ENCODE results near the gene EIF5AL1. TPM values are rescaled to one million over a fixed set of nuclear protein-coding genes. Genes with fewer than 3 reads are reported as not detected.

The EIF5AL1 gene
- total and polyA plus RNA-seq, 7 experiments from 2014 or later, result 0.06 to 1.0 (median 0.25) TPM; not detected in 1

- H3K4me3 ChIP-seq (ENCODE audit: low read length), result no peak overlapping the region
- CTCF ChIA-PET, result interaction anchor here (0.7 to 2.5 kb wide), 2 partner anchors 11 to 113 kb away, joined by 3 to 18 read pairs; no protein-coding TSS in a partner anchor
- H3K9me3 ChIP-seq (ENCODE audit: control insufficient read depth in 2 of 3, low read length in 3 of 3), result no peaks in the 10 kb centered on the region
- no peaks in the 10 kb centered on the region for H3K4me1 ChIP-seq (ENCODE audit: control insufficient read depth in 2 of 2, insufficient read depth in 2 of 2, low read length in 2 of 2)
- intact Hi-C loops (cut with micrococcal nuclease), result loop anchor here (1.0 kb wide), 1 partner anchor 113 kb away; no protein-coding TSS in a partner anchor
- Mint-ChIP-seq H3K27ac (no peak overlapping the region), H3K36me3 (no peaks in the 10 kb centered on the region), H3K4me1 (peaks cover 0 to 4% (median 0%) of the 10 kb centered on the region in 7 donors), H3K27me3 (peaks cover 0 to 9% (median 0%) of the 10 kb centered on the region in 5 donors), H3K4me3 (no peak overlapping the region), H3K9me3 (peaks cover 0 to 1% (median 0%) of the 10 kb centered on the region in 11 donors)
- peak; percentile 62 for ATAC-seq
- peak in 4 of 9 donors; percentile 10 to 29 (median 12) for DNase-seq
- POLR2A ChIA-PET, result no interaction called here
- H3K27ac ChIP-seq (ENCODE audit: low read depth, low read length), result no peak overlapping the region
- no peaks in the 10 kb centered on the region for H3K36me3 ChIP-seq (ENCODE audit: control insufficient read depth in 2 of 3, insufficient read depth in 3 of 3, low read length in 3 of 3)
- no peaks in the 10 kb centered on the region for H3K27me3 ChIP-seq (ENCODE audit: control insufficient read depth in 2 of 2, insufficient read depth in 2 of 2, low read length in 2 of 2)
Observed at GRCh38 chr10:79487296-79488194, 24.8 kb upstream of the EIF5AL1 start.

GRCh38 chr10:79488336-79488735 lies 24.0 kb upstream of the EIF5AL1 start:
- H3K9me3 ChIP-seq (ENCODE audit: control insufficient read depth in 2 of 3, low read length in 3 of 3), result no peaks in the 10 kb centered on the region
- intact Hi-C loops (cut with micrococcal nuclease), result no loop called here
- ChIA-PET CTCF (interaction anchor here (0.7 to 2.5 kb wide), 2 partner anchors 12 to 114 kb away, joined by 3 to 18 read pairs; no protein-coding TSS in a partner anchor), POLR2A (no interaction called here)
- ATAC-seq, result no peak
- peaks cover 0 to 12% (median 0%) of the 10 kb centered on the region in 5 donors for H3K27me3 Mint-ChIP-seq
- no peaks in the 10 kb centered on the region for H3K4me1 ChIP-seq (ENCODE audit: control insufficient read depth in 2 of 2, insufficient read depth in 2 of 2, low read length in 2 of 2)
- no peak overlapping the region for H3K4me3 Mint-ChIP-seq
- peaks cover 0 to 4% (median 0%) of the 10 kb centered on the region in 7 donors for H3K4me1 Mint-ChIP-seq
- no peak overlapping the region for H3K27ac Mint-ChIP-seq
- no peaks in the 10 kb centered on the region for H3K36me3 ChIP-seq (ENCODE audit: control insufficient read depth in 2 of 3, insufficient read depth in 3 of 3, low read length in 3 of 3)
- H3K9me3 Mint-ChIP-seq, result peaks cover 0 to 1% (median 0%) of the 10 kb centered on the region in 11 donors
- H3K36me3 Mint-ChIP-seq, result no peaks in the 10 kb centered on the region
- DNase-seq, result no peak
- H3K27me3 ChIP-seq (ENCODE audit: control insufficient read depth in 2 of 2, insufficient read depth in 2 of 2, low read length in 2 of 2), result no peaks in the 10 kb centered on the region
- no peak overlapping the region for H3K27ac ChIP-seq (ENCODE audit: low read depth, low read length)
- H3K4me3 ChIP-seq (ENCODE audit: low read length), result no peak overlapping the region

- DNase-seq (no peak), ATAC-seq (no peak)
- Histone ChIP-seq H3K4me1 (ENCODE audit: control insufficient read depth in 2 of 2, insufficient read depth in 2 of 2, low read length in 2 of 2) (no peaks in the 10 kb centered on the region), H3K9me3 (ENCODE audit: control insufficient read depth in 2 of 3, low read length in 3 of 3) (no peaks in the 10 kb centered on the region), H3K27ac (ENCODE audit: low read depth, low read length) (no peak overlapping the region), H3K36me3 (ENCODE audit: control insufficient read depth in 2 of 3, insufficient read depth in 3 of 3, low read length in 3 of 3) (no peaks in the 10 kb centered on the region), H3K4me3 (ENCODE audit: low read length) (no peak overlapping the region), H3K27me3 (ENCODE audit: control insufficient read depth in 2 of 2, insufficient read depth in 2 of 2, low read length in 2 of 2) (no peaks in the 10 kb centered on the region)
- no peaks in the 10 kb centered on the region for H3K36me3 Mint-ChIP-seq
- intact Hi-C loops (cut with micrococcal nuclease), result no loop called here
- H3K4me1 Mint-ChIP-seq, result peaks cover 0 to 4% (median 0%) of the 10 kb centered on the region in 7 donors
- H3K27ac Mint-ChIP-seq, result no peak overlapping the region
- CTCF ChIA-PET, result interaction anchor here (2.5 kb wide), 1 partner anchor 114 kb away, joined by 18 read pairs; no protein-coding TSS in a partner anchor
- peaks cover 0 to 1% (median 0%) of the 10 kb centered on the region in 11 donors for H3K9me3 Mint-ChIP-seq
- POLR2A ChIA-PET, result no interaction called here
- peaks cover 0 to 17% (median 0%) of the 10 kb centered on the region in 5 donors for H3K27me3 Mint-ChIP-seq
- H3K4me3 Mint-ChIP-seq, result no peak overlapping the region
Observed at GRCh38 chr10:79488870-79489269, 23.5 kb upstream of the EIF5AL1 start.

GRCh38 chr10:79490400-79491142 lies 21.8 kb upstream of the EIF5AL1 start:
- ChIA-PET CTCF (no interaction called here), POLR2A (no interaction called here)
- H3K36me3 ChIP-seq (ENCODE audit: control insufficient read depth in 2 of 3, insufficient read depth in 3 of 3, low read length in 3 of 3), result no peaks in the 10 kb centered on the region
- intact Hi-C loops (cut with micrococcal nuclease), result no loop called here
- no peak overlapping the region for H3K27ac ChIP-seq (ENCODE audit: low read depth, low read length)
- Mint-ChIP-seq H3K4me1 (peaks cover 0 to 5% (median 0%) of the 10 kb centered on the region in 7 donors), H3K36me3 (no peaks in the 10 kb centered on the region), H3K9me3 (peaks cover 0 to 1% (median 0%) of the 10 kb centered on the region in 11 donors), H3K4me3 (no peak overlapping the region), H3K27me3 (peaks cover 0 to 25% (median 0%) of the 10 kb centered on the region in 5 donors), H3K27ac (no peak overlapping the region)
- DNase-seq (no peak), ATAC-seq (no peak)
- no peaks in the 10 kb centered on the region for H3K4me1 ChIP-seq (ENCODE audit: control insufficient read depth in 2 of 2, insufficient read depth in 2 of 2, low read length in 2 of 2)
- H3K27me3 ChIP-seq (ENCODE audit: control insufficient read depth in 2 of 2, insufficient read depth in 2 of 2, low read length in 2 of 2), result no peaks in the 10 kb centered on the region
- H3K9me3 ChIP-seq (ENCODE audit: control insufficient read depth in 2 of 3, low read length in 3 of 3), result no peaks in the 10 kb centered on the region
- H3K4me3 ChIP-seq (ENCODE audit: low read length), result no peak overlapping the region

GRCh38 chr10:79491143-79491835 lies 21.0 kb upstream of the EIF5AL1 start:
- ATAC-seq (no peak), DNase-seq (no peak)
- Mint-ChIP-seq H3K36me3 (no peaks in the 10 kb centered on the region), H3K4me3 (no peak overlapping the region), H3K27me3 (peaks cover 0 to 25% (median 3%) of the 10 kb centered on the region in 5 donors), H3K9me3 (peaks cover 0 to 1% (median 0%) of the 10 kb centered on the region in 11 donors), H3K27ac (no peak overlapping the region), H3K4me1 (peaks cover 0 to 5% (median 0%) of the 10 kb centered on the region in 7 donors)
- intact Hi-C loops (cut with micrococcal nuclease), result no loop called here
- H3K27me3 ChIP-seq (ENCODE audit: control insufficient read depth in 2 of 2, insufficient read depth in 2 of 2, low read length in 2 of 2), result no peaks in the 10 kb centered on the region
- no peak overlapping the region for H3K27ac ChIP-seq (ENCODE audit: low read depth, low read length)
- POLR2A ChIA-PET, result no interaction called here
- H3K9me3 ChIP-seq (ENCODE audit: control insufficient read depth in 2 of 3, low read length in 3 of 3), result no peaks in the 10 kb centered on the region
- H3K36me3 ChIP-seq (ENCODE audit: control insufficient read depth in 2 of 3, insufficient read depth in 3 of 3, low read length in 3 of 3), result no peaks in the 10 kb centered on the region
- CTCF ChIA-PET, result no interaction called here
- H3K4me1 ChIP-seq (ENCODE audit: control insufficient read depth in 2 of 2, insufficient read depth in 2 of 2, low read length in 2 of 2), result no peaks in the 10 kb centered on the region
- H3K4me3 ChIP-seq (ENCODE audit: low read length), result no peak overlapping the region

- CTCF ChIA-PET, result no interaction called here
- H3K9me3 Mint-ChIP-seq, result peaks cover 0 to 1% (median 0%) of the 10 kb centered on the region in 11 donors
- H3K27ac Mint-ChIP-seq, result no peak overlapping the region
Observed at GRCh38 chr10:79492256-79492655, 20.1 kb upstream of the EIF5AL1 start.

More at GRCh38 chr10:79492256-79492655, 20.1 kb upstream of the EIF5AL1 start:
- POLR2A ChIA-PET, result no interaction called here
- no peaks in the 10 kb centered on the region for H3K36me3 ChIP-seq (ENCODE audit: control insufficient read depth in 2 of 3, insufficient read depth in 3 of 3, low read length in 3 of 3)
- H3K27me3 ChIP-seq (ENCODE audit: control insufficient read depth in 2 of 2, insufficient read depth in 2 of 2, low read length in 2 of 2), result no peaks in the 10 kb centered on the region
- Mint-ChIP-seq H3K36me3 (no peaks in the 10 kb centered on the region), H3K4me3 (no peak overlapping the region), H3K27me3 (peaks cover 0 to 26% (median 3%) of the 10 kb centered on the region in 5 donors), H3K4me1 (peaks cover 0 to 5% (median 0%) of the 10 kb centered on the region in 7 donors)
- H3K4me3 ChIP-seq (ENCODE audit: low read length), result no peak overlapping the region
- no peaks in the 10 kb centered on the region for H3K4me1 ChIP-seq (ENCODE audit: control insufficient read depth in 2 of 2, insufficient read depth in 2 of 2, low read length in 2 of 2)
- DNase-seq, result no peak
- intact Hi-C loops (cut with micrococcal nuclease), result no loop called here
- no peaks in the 10 kb centered on the region for H3K9me3 ChIP-seq (ENCODE audit: control insufficient read depth in 2 of 3, low read length in 3 of 3)
- H3K27ac ChIP-seq (ENCODE audit: low read depth, low read length), result no peak overlapping the region
- ATAC-seq, result no peak

Measured in naive thymus-derived CD4-positive, alpha-beta T cell (primary cell).